ENCODE results near the gene NUDCD3. TPM values are rescaled to one million over a fixed set of nuclear protein-coding genes. Genes with fewer than 3 reads are reported as not detected.

NUDCD3 gene
- total RNA-seq = 124 TPM

DNA sequence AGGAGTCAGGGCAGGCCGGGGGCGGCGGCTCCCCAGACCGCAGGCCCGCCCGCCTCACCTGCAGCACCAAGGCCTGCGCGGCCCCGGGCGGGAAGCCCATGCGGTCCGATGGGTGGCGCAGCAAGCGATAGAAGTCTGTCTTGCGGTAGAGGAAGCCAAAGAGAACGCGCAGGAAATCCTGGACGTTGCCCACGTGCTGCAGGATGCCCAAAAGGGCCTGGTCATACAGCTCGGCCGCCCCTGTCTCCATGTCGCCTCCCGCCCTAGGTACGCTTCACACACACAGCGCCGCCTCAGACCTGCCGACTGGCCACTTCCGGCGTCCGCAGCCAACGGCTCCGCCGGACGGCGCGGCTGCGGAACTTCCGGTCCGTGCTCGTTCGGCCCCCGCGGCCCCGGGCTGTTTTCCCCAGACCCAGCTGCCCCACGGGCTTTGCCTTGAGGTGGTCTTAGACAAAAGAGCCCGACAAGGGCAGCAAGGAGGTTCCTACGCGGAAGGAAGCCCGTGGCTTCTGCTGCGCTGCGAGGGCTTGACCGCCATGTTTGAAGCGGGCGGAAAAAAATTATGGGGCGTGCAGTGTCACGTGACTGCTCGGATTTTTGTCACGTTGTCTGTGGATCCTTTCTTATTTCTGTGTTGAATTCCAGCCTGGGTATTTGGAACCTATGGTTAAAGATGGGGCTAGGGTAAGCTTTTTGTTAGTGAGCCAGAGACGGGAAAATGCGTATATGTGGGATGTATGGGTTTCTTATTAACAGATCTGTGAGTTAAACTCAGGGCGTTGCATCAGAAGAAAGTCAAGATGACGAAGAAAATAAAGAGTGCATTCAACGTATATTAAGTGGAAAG lies at the start of gene NUDCD3:
Gene NUDCD3, minus strand, starts transcription at position 308 of the 850 bp plus-strand sequence. Its CDS starts 58 bp downstream, at position 250.
- peak; percentile 71 for DNase-seq

DNA sequence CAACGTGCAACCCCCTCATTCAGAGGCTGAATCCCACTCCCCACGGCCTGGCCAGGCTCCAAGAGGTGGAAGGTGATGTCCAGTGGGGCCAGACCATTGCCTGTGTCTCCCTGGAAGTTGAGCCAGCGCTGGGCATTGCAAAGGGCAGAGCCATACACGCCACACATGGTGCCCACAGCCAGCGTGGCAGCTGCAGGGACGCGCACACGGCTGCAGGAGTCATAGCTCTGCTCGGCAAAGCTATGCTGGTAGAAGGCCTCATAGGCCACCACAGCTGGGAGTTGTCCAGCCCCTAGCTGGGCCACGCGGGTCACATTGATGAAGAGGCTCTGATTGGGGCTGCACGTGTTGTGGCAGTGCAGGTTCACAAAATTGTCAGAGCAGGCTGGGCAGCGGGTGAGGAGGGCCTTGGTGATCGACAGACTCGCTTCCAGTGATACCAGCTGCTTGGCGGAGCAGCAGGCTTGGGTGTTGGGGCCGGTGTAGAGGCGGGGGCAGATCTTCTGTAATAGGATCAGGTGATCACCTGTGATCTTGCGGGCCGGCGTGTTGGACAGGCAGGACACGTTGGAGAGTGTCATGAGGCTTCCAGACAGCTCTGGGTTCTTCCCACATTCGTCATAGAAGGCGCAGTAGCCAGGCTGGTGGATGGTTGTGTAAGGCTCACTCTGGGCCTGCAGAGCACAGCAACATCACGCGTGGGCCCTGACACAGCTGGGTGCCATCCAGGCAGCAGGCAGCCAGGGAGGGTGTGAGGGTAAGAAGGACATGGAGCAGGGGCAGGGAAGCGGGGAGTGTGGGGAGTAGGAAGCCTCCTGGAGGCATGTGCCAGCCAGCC lies 49.4 kb upstream of the NUDCD3 start:
- no peak for DNase-seq

GRCh38 chr7:44538798-44539668 lies 48.6 kb upstream of the NUDCD3 start:
- DNase-seq = no peak

- DNase-seq = no peak
Observed at GRCh38 chr7:44538093-44538797, 47.8 kb upstream of the NUDCD3 start.

DNA sequence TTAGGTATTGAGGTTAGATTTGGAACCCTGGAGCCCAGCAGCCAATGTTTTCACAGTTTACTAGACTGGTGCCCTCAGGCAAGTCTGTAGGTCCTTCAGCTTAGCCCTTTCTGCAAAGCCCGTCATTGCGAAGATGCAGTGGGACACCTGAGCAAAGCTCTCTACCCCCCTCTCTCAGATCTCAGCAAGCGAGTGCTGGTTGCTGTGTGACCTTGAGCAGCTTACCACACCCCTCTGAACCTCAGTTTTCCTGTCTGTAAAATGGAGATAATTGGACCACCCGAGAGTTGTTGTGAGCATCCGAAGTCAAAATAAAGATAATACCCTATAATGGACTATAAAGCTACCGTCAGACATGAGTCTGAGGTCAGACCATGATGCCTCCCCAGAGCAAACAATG lies 47.0 kb upstream of the NUDCD3 start:
- DNase-seq = no peak

DNA sequence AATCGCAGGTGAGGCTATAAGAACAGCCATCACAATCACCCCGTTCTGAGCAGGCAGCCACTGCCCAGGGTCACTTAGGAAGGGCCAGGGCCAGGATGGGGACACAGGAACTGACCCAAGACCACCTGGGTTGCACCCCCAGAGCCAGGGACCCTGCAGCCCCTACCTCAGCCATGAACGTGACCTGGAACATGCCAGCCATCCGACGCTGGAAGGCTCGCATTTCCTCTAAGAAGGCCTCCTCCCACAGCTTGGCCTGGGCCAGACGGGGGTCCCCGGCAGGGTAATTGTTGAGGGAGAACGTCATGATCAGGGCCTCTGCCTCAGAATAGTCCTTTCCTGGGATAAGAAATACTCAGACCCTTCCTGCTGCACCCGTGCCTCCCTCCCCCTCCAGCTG lies 45.6 kb upstream of the NUDCD3 start:
- no peak for DNase-seq

DNA sequence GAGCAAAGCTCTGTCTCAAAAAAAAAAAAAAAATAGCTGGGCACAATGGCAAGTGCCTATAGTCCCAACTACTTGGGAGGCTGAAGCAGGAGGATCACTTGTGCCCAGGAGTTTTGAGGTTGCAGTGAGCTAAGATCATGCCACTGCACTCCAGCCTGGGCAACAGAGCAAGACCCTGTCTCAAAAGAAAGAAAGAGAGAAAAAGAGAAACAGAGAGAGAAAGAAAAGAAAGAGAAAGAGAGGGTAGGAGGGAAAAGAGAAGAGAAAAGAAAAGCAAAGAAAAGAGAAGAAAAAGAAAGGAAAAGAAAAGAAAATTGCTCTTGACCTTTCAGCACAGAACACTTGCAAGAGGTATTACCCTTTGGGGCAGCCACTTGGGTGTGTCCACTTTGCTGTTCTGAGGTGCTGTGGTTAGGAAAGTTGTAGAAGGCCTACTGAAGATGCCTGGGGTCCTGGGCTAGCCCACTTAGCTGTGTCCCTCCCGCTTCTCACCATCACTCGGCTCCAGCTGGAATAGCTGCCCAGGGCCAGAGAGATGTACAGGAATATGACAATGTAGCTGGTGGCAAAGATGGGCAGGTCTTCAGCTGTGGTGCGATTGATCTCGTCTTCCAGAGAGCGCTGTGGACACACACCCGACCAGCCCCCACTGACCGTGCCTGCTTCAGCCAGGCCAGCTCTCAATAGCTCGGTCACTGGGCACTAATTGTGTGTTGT lies 45.0 kb upstream of the NUDCD3 start:
- DNase-seq = no peak

- DNase-seq = no peak
Observed at GRCh38 chr7:44534501-44534900, 44.0 kb upstream of the NUDCD3 start.

DNA sequence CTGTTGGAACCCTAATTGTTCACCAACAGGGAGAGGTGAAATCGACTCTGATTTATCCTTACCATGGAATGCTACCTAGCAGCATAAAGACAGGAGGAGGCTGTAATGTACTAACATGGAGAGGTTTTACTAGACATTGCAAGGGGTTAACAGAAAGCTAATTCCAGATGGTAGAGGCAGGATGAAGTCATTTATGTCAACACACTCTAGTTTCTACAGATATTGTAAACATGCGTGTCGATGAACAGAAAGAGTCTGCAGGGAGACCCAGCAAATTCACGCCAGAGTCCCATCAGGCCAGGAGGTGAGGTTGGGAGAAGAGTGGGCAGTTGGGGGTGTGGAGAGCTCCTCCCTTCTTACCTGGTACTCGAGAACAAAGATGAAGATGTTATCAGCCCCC lies 43.6 kb upstream of the NUDCD3 start:
- no peak for DNase-seq

GRCh38 chr7:44533301-44534055 lies 43.0 kb upstream of the NUDCD3 start:
- no peak for DNase-seq

GRCh38 chr7:44531421-44532380 lies 41.2 kb upstream of the NUDCD3 start:
- no peak for DNase-seq

DNA sequence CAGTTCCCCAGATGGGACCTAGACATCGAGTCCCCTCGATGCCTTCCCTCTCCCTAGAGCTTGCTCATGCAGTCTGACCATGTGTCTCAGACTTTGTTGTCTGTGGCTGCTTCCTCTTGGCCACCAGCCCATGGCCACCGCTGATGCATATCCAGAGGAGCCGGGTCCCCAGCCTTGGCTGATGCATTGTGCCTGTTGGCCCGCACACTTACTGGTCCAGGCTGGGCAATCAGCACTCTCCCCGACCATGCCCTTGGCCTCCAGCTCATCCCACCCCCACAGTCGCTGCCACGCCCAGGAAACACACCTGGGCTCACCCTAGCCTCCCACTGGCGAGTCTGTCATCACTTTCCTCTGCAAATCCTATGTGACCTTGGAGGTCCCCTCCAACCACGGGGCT lies 40.5 kb upstream of the NUDCD3 start:
- DNase-seq = no peak

GRCh38 chr7:44524811-44525388 lies 34.4 kb upstream of the NUDCD3 start:
- no peak for DNase-seq

DNA sequence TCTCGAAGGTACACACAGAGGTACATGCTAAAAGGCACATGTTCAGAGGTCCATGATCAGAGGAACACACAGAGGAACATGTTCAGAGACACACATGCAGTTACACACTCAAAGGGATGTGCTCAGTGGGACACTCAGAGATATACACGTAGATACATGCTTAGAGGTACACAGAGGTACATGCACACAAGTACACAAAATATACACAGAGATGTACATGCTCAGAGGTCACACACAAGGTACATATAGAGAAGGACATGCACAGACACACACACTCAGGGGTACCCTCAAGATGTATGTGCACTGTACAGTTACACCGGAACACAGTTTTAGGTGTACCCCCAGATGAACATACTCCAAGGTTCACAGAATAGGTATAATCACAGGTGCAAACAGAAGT lies 31.9 kb upstream of the NUDCD3 start:
- DNase-seq = no peak

- DNase-seq = no peak
Observed at GRCh38 chr7:44521347-44522095, 31.1 kb upstream of the NUDCD3 start.

DNA sequence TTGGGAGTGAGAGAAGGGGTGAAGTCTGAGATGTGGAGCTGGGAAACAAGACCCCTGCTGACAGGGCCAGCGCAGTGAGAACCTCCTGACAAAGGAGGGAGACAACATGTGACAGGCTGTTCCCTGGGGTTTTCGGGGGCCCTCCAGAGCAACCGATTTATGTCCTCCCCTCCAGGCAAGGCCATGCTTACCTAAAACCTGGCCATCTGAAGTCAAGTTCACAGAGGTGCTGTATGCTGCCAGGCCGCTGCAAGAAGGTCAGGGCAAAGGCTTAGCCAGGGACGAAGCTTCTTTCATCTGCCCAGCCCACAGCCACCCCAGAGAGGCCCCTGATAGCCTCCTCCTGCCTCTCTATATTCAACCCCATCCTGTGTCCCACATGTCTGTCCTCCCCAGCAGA lies 30.1 kb upstream of the NUDCD3 start:
- no peak for DNase-seq

GRCh38 chr7:44519546-44519945 lies 29.1 kb upstream of the NUDCD3 start:
- no peak for DNase-seq

DNA sequence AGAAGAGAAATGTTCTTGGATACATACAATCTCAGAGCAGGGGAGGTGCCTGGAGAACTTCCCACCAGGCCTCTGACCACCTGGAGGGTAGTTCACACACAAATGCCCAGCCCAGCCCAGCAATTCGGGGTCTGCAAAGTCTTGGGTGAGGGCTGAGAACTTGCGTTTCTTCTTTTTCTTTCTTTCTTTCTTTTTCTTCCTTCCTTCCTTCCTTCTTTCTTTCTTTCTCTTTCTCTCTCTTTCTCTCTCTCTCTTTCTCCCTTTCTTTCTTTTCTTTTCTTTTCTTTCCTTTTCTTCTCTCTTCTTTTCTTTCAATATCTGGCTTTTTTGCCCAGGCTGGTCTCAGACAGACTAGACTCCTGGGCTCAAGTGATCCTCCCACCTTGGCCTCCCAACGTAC lies 28.3 kb upstream of the NUDCD3 start:
- no peak for DNase-seq

Measured in occipital lobe (tissue), 2 donors.